Left forelimb (tissue), 1 donor: Measurements from ENCODE around the gene CNOT1.
A peak's percentile ranks its signal among the peaks of the same experiment; 100 is the strongest.

Source experiments
- DNase-seq: peaks from one replicate; pipeline ENCODE4 v3.0.0-alpha.2; 2018; ENCODE audit warnings: low spot score

Gene CNOT1

GRCh38 chr16:58516768-58517107 is 112.9 kb downstream of the CNOT1 start:
- DNase-seq = no peak

DNA sequence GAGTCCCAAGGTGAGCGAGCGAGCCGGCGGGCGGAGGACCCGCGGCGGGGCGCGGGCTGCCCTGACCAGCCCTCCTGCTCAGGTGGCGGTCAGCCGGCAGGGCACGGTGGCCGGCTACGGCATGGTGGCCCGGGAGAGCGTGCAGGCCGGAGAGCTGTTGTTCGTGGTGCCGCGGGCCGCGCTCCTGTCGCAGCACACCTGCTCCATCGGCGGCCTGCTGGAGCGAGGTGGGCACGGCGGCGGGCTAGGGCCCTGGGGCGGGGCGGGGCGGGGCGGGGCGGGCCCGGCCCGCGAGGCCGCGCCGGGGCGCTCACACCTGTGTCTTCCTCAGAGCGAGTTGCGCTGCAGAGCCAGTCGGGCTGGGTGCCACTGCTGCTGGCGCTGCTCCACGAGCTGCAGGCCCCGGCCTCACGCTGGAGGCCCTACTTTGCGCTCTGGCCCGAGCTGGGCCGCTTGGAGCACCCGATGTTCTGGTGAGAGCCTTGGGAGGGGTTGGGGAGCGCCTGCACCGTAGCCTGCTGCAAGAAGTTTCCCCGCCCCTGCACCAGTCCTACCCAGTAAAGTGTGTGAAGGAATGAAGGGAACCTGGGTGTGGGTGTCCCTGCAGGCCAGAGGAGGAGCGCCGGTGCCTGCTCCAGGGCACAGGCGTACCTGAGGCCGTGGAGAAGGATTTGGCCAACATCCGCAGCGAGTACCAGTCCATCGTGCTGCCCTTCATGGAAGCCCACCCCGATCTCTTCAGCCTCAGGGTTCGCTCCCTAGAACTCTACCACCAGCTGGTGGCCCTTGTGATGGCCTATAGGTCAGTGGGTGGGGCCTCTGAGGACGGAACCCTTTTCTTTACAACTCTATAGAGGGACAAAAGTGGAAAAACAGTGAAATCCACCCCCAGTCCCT is 113.5 kb downstream of the CNOT1 start:
- DNase-seq = no peak

GRCh38 chr16:58515125-58515870 is 114.3 kb downstream of the CNOT1 start, which contains the start of gene SETD6:
TSS of gene SETD6 (plus strand) at chr16:58515517. CDS start at chr16:58515538, 21 bp downstream.
- DNase-seq = peak; percentile 92

DNA sequence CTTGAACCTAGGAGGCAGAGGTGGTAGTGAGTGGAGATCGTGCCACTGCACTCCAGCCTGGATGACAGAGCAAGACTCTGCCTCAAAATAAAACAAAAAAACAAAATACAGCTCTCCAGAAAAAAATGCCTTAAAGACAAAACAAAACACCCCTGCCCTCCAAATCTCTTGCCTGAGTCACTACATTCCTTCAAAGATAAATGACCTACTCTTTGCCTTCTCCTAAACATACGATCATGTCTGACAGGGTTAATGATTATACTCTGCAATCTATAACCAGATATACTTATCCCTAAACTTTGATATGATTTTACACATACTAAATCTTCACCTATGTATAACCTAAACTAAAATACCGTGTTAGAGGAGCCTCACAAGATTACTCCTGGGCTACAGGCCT is 115.8 kb downstream of the CNOT1 start:
- DNase-seq = no peak

- no peak for DNase-seq
These were observed 117.5 kb downstream of the CNOT1 start for GRCh38 chr16:58511933-58512815.

DNA sequence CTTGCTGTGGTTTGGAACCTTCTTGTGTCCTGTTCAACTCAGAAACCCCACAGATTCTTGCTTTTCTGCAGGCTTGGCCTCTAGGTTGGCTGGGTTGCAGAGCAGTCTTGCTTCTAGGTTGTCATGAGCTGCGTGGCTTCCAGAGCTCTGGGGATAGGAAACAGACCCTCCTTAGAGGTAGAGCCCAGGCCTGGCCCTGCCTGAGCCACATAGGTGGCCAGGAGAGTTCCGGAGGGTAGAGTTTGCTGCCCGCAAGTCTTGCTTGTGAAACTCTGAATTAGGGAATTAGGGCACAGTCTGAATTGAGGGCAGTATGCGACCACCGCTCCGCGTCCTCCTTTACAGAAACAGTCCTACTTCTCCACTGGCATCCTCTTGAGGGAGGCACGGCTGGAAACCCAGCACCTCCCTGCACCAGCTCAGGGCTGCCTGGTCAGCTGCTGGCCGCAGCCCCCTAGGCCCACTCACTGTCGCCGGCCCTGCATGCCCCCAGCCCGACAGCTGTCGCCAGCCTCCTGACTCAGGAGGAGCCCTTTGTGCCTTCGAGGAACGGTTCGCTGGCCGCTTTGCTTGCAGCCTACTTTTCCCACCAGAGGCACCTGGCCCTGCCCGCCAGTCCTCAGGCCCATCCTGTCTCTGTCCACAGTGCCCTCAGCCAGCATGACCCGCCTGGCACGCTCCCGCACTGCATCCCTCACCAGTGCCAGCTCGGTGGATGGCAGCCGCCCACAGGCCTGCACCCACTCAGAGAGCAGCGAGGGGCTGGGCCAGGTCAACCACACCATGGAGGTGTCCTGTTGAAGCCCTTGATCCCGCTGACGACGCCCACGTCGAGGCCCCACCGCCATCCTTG is 118.6 kb downstream of the CNOT1 start:
- no peak for DNase-seq

DNA sequence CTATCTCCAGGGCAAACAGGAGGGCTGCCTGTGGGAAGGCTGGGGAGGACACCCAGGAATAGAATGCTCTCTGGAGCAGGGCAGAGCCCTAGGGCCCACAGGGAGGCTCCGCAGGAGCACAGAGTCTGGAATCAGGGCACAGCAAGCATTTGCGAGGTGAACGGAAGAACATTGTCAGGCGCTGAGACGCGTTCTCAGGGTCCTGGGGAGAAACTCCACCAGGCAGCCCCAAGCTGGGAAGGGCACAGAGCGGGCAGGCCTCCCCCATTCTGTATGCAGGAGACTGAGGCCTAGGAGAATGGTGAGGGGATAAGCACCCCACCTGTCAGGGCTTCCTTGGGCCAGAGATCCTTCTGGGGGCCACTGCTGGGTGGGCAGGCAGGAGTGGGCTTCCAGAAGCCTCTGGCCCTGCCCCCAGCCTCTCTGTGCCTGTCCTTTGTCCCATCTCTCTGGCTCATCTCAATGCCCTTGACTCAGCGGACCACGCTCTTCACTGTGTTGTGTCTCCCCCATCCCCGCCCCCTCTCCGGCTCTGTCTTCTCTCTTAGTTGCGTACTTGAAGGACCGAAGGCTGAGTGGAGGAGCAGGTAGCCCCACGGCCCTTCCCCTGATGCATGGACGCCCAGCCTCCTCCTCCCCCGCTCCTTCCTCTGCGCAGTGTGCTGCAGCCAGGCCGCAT is 119.4 kb downstream of the CNOT1 start:
- no peak for DNase-seq

DNA sequence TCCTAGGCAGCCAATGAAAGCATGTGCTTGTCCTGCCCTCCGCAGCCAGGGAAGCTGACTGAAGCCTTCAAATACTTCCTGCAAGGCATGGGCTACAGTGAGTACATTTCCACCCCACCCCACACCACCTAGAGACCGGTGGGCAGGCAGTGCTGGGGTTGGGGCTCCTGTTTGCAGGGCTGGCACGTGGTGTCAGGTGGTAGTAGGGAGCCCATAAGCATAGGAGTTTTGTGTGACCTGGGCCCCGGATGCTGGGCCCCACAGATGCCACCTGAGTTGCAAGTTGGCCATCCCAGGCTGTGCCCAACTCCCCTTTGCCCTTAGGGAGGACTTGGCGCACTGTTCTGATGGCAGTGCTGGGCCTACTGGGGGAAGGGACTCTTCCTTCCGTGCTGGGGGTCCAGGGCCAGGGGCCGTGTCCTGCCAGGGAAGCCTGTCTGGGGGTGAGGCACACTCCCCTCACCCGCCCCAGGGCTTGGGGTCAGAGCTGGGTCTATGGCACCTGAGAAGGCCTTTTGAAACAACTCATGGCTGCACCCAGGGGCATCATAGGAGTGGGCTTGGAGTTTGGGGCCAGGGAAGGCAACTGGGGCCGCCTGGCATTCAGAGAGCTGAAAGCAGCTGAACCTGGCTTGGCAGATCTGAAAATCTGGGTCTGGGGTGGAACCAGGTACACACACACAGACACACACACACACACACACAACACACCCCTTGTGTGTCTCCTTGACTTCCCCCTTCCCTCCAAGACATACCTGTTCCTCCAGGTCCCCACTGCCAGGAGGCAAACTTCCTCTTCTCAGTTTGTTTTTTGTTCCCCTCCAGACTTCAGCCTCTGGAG is 120.2 kb downstream of the CNOT1 start:
- no peak for DNase-seq

DNA sequence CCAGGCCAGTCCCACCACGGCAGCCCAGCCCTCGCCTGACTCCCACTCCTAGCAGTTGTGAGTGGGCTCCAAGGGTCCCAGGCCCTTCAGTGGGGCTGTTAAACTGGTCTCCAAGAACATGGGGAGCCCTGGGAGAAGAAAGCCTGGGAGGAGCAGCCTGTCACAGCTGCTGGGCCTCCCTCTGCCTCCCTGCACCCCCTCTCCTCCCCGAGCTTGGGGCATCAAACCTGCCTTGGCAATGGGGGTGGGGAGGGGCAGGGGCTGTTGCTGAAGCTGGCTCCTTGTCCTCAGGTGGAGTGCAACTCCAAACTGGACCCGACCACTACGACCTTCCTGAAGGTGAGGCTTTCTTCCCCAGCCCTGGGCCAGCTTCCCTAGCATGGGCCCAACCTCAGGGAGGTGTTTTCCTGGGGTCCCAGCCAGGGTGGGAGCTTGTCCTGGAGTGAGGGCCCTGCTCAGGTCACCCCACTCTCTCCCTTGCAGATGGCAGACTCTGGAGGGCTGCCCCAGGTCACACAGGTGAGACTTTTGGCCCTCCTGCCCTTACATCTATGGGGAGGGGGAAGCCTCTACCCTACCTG is 120.9 kb downstream of the CNOT1 start:
- DNase-seq = no peak

- DNase-seq = no peak
These were observed 121.5 kb downstream of the CNOT1 start for GRCh38 chr16:58507963-58508670.

- DNase-seq = no peak
These were observed 122.2 kb downstream of the CNOT1 start for GRCh38 chr16:58507195-58507962.

DNA sequence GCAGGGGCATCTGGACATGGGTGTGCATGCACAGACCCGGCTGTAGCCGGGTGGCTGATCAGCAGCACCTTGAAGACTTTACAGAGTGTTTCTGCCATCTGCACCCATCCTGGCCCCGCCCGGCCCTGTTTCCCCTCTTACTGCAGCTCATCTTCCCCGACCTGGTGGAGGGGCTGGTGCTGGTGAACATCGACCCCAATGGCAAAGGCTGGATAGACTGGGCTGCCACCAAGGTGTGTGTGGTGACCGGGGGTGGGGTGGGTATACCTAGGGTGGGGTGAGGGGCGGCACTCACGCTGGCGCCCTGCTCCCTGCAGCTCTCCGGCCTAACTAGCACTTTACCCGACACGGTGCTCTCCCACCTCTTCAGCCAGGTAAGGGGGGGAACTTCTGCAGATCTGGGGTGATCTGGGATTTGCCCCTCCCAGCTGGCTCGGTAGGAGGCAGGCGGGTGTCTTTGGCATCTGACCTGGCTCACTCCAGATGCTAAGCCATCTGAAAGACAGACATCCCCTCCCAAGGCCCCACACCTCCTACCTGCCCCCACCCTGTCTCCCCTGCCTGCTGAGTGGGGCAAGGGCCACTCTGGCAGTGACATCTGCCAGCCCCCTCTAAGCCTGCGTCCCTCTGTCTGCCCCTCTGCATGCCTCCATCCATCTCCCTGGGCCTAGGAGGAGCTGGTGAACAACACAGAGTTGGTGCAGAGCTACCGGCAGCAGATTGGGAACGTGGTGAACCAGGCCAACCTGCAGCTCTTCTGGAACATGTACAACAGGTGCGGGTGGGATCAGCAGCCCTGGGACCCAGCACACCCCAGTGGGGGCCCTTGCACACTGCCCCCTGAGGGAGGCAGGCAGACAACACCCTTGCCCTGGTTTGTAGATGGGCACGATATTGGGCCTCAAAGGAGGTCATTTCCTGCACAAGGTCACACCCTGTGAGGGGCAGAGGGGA is 123.1 kb downstream of the CNOT1 start:
- DNase-seq = no peak

GRCh38 chr16:58503863-58504688 is 125.5 kb downstream of the CNOT1 start:
- DNase-seq = no peak

DNA sequence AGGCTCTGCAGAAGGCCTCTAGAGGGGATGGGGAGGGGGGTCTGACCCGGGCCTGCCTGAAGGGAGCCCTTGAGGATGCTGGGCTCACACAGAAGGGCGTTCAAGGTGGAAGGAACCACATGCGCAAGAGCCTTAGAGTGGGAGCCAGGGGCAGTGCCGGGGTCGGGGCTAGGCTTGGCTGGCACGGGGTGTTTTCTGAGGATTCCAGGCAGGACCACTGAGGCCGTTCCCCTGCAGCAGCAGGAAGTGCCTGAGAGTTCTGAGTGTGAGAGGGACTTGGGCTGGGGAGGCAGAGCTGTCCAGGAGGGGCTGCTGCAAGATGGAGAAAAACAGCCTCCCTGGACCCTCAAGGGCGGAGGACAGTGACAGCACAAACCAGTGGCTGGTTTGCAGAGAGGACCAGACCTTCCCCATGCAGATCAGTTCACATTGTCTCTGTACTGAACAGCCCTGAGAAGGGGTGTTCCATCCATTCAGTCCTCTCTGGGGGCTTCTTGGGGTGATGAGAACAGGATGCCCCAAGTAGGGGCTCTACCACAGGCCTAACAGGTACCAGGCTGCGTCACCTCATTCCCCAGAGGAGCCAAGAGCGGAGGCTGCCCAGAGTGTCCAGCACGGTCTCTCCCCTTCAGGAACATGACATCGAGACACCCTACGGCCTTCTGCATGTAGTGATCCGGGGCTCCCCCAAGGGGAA is 126.3 kb downstream of the CNOT1 start:
- DNase-seq = no peak

DNA sequence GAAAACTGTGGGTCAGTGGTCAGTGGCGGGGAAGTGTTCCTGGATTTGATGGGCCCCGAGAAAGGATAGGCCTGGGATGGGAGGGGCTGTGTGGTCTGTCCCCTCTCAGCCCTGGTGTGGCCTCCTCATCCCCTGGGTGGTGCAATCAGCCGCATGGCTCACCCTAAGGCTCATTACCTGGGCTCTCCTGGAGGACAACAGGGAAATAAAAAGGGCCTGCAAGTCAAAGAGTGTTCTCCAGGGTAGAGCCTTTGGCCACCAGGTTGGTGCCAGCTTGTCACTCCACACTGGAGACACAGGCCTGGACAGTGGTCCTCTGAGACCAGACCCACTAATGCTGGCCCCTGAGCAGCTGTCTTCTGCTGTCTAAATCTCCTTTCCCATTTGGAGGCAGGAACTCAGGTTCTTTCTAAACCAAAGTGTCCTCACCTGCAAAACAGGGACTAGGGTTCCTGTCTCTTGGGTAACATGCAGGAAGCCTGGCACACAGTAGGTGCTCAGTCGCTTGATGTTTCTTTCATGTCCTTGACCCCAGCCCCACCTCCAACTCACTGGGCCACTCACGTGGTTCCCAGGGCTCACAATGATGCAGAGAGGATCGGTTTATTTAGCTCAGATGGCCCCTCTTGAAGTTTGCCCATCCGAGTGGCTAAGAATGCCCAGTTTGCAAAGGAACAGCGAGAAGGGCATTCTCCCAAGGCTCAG is 127.3 kb downstream of the CNOT1 start:
- no peak for DNase-seq
